H9 (cell line): ENCODE measurements around the gene DACH1. TPM values are rescaled to one million over a fixed set of nuclear protein-coding genes. Genes with fewer than 3 reads are reported as not detected.

Source experiments
- DNase-seq: peaks from one replicate; pipeline ENCODE4 v3.0.0-alpha.2; 2017
- H2AFZ ChIP-seq: one replicate; pipeline ENCODE4 v1.6.1; 2013; ENCODE audit warnings: mild to moderate bottlenecking, low read length, control low read depth, moderate library complexity
- H2AK5ac ChIP-seq: 2 replicates; pipeline ENCODE4 v1.6.1; 2013; ENCODE audit warnings: low read length, control low read depth, mixed read lengths; ENCODE audit not compliant: insufficient read length
- H2BK120ac ChIP-seq: one replicate; pipeline ENCODE4 v1.6.1; 2013; ENCODE audit warnings: low read depth, mild to moderate bottlenecking, low read length, control low read depth, inconsistent platforms; ENCODE audit not compliant: poor library complexity, severe bottlenecking
- H2BK12ac ChIP-seq: 2 replicates; pipeline ENCODE4 v1.6.1; 2013; ENCODE audit warnings: low read length, control low read depth, mixed read lengths, low read depth; ENCODE audit not compliant: insufficient read length
- H2BK15ac ChIP-seq: 2 replicates; pipeline ENCODE4 v1.6.1; 2013; ENCODE audit warnings: low read depth, low read length, control low read depth
- H2BK20ac ChIP-seq: one replicate; pipeline ENCODE4 v1.6.1; 2013; ENCODE audit warnings: low read depth, mild to moderate bottlenecking, low read length, control low read depth, inconsistent platforms; ENCODE audit not compliant: poor library complexity, severe bottlenecking
- H2BK5ac ChIP-seq: 2 replicates; pipeline ENCODE4 v1.6.1; 2013; ENCODE audit warnings: low read length, control low read depth, mixed read lengths; ENCODE audit not compliant: insufficient read length
- H3K14ac ChIP-seq: 2 replicates; pipeline ENCODE4 v1.6.1; 2013; ENCODE audit warnings: low read length, control low read depth; ENCODE audit not compliant: insufficient read depth
- H3K18ac ChIP-seq: 2 replicates; pipeline ENCODE4 v1.6.1; 2013; ENCODE audit warnings: low read depth, mild to moderate bottlenecking, mixed read lengths, low read length, control low read depth; ENCODE audit not compliant: insufficient read length
- H3K23ac ChIP-seq: 2 replicates; pipeline ENCODE4 v1.6.1; 2013; ENCODE audit warnings: low read length, control low read depth, mixed read lengths, low read depth; ENCODE audit not compliant: insufficient read length
- H3K23me2 ChIP-seq: 2 replicates; pipeline ENCODE4 v1.6.1; 2013; ENCODE audit warnings: low read depth, mild to moderate bottlenecking, mixed read lengths, low read length, control low read depth; ENCODE audit not compliant: insufficient read length, poor library complexity, severe bottlenecking
- H3K27ac ChIP-seq: 2 replicates; pipeline ENCODE4 v1.5.1; 2013; ENCODE audit warnings: low read length, control low read depth, mixed read lengths, low read depth; ENCODE audit not compliant: insufficient read length
- H3K27me3 ChIP-seq: 2 replicates; pipeline ENCODE4 v1.6.1; 2013; ENCODE audit warnings: low read length, control low read depth, inconsistent platforms; ENCODE audit not compliant: insufficient read depth
- H3K4ac ChIP-seq: 2 replicates; pipeline ENCODE4 v1.6.1; 2013; ENCODE audit warnings: low read depth, mild to moderate bottlenecking, control low read depth, inconsistent platforms, low read length, moderate library complexity
- H3K4me1 ChIP-seq: 2 replicates; pipeline ENCODE4 v1.6.1; 2013; ENCODE audit warnings: low read length, control low read depth, inconsistent platforms; ENCODE audit not compliant: insufficient read depth
- H3K4me2 ChIP-seq: 2 replicates; pipeline ENCODE4 v1.6.1; 2013; ENCODE audit warnings: low read length, control low read depth, mixed read lengths; ENCODE audit not compliant: insufficient read length, insufficient read depth
- H3K56ac ChIP-seq: 2 replicates; pipeline ENCODE4 v1.6.1; 2013; ENCODE audit warnings: low read depth, mild to moderate bottlenecking, mixed read lengths, low read length, control low read depth; ENCODE audit not compliant: insufficient read length
- H3K79me1 ChIP-seq: 2 replicates; pipeline ENCODE4 v1.6.1; 2013; ENCODE audit warnings: low read depth, mild to moderate bottlenecking, moderate library complexity, low read length, control low read depth, inconsistent platforms; ENCODE audit not compliant: insufficient read depth, poor library complexity, severe bottlenecking
- H3K79me2 ChIP-seq: 2 replicates; pipeline ENCODE4 v1.6.1; 2013; ENCODE audit warnings: low read length, control low read depth, inconsistent platforms; ENCODE audit not compliant: insufficient read depth
- H3K9ac ChIP-seq: 2 replicates; pipeline ENCODE4 v1.6.1; 2013; ENCODE audit warnings: low read length, control low read depth, mixed read lengths; ENCODE audit not compliant: insufficient read length; ENCODE audit errors: extremely low read depth
- H3K9me3 ChIP-seq: one replicate; pipeline ENCODE4 v1.6.1; 2013; ENCODE audit warnings: low read depth, low read length, inconsistent platforms; ENCODE audit not compliant: control insufficient read depth
- H3T11ph ChIP-seq: one replicate; pipeline ENCODE4 v1.6.1; 2013; ENCODE audit warnings: mild to moderate bottlenecking, low read length, control low read depth, inconsistent platforms
- H4K20me1 ChIP-seq: one replicate; pipeline ENCODE4 v1.6.1; 2013; ENCODE audit not compliant: control insufficient read depth, insufficient read length, insufficient read depth
- H4K5ac ChIP-seq: 2 replicates; pipeline ENCODE4 v1.6.1; 2013; ENCODE audit warnings: low read depth, mild to moderate bottlenecking, mixed read lengths, low read length, control low read depth; ENCODE audit not compliant: insufficient read length
- H4K8ac ChIP-seq: replicated peaks from 2 replicates; pipeline ENCODE4 v1.6.1; 2013; ENCODE audit warnings: low read length, control low read depth, mixed read lengths, low read depth; ENCODE audit not compliant: insufficient read length
- H4K91ac ChIP-seq: 2 replicates; pipeline ENCODE4 v1.6.1; 2013; ENCODE audit warnings: low read depth, mild to moderate bottlenecking, moderate library complexity, mixed read lengths, low read length, control low read depth; ENCODE audit not compliant: insufficient read length
- H3K27ac Mint-ChIP-seq, 3 experiments: 2 replicates in 2 of 3; 3 replicates in 1 of 3; pipeline ENCODE4 v1.8.0; 2020 to 2021; ENCODE audit warnings: mixed read lengths in 3 of 3, mild to moderate bottlenecking in 1 of 3, moderate library complexity in 1 of 3
- H3K27me3 Mint-ChIP-seq: 2 replicates; pipeline ENCODE4 v1.8.0; 2021; ENCODE audit warnings: low read depth, mild to moderate bottlenecking, moderate library complexity, mixed read lengths
- H3K36me3 Mint-ChIP-seq, 3 experiments: 2 replicates in 2 of 3; 3 replicates in 1 of 3; pipeline ENCODE4 v1.8.0; 2020 to 2021; ENCODE audit warnings: low read depth in 3 of 3, mixed read lengths in 3 of 3; ENCODE audit not compliant: insufficient read depth in 1 of 3
- H3K4me1 Mint-ChIP-seq, 2 experiments: 2 replicates each; pipeline ENCODE4 v1.8.0; 2020; ENCODE audit warnings: mixed read lengths in 2 of 2
- H3K4me3 Mint-ChIP-seq, 2 experiments: 2 replicates in 1 of 2; 3 replicates in 1 of 2; pipeline ENCODE4 v1.8.0; 2020 to 2021; ENCODE audit warnings: mild to moderate bottlenecking in 2 of 2, mixed read lengths in 2 of 2, moderate library complexity in 1 of 2
- H3K9me3 Mint-ChIP-seq, 2 experiments: 2 replicates in 1 of 2; 3 replicates in 1 of 2; pipeline ENCODE4 v1.8.0; 2020; ENCODE audit warnings: mild to moderate bottlenecking in 2 of 2, mixed read lengths in 2 of 2, moderate library complexity in 1 of 2
- WGBS: extraction: QIAGEN DNeasy Blood & Tissue Kit; methylation state at CpG from one replicate; pipeline ENCODE4 v1.1.7; 2013; ENCODE audit warnings: missing lambda C conversion rate, low lambda C conversion rate, mixed read lengths; ENCODE audit not compliant: insufficient read length; ENCODE audit errors: extremely low coverage; 5-methylcytosine and 5-hydroxymethylcytosine counted together
- total RNA-seq: library from RNA; stranded (reverse); gene quantifications from 2 replicates; pipeline ENCODE4 v1.2.1, GENCODE V29; 2021
- TF ChIP-seq, protein P1 (sequence below): fragments of 200-600 bp; sonication (generic); conservative IDR thresholded peaks from 3 replicates; pipeline ENCODE4 v1.8.0; 2021; ENCODE audit warnings: antibody characterized with exemption, mild to moderate bottlenecking

Gene DACH1
- total RNA-seq, 1 experiment from 2014 or later: not detected

DNA sequence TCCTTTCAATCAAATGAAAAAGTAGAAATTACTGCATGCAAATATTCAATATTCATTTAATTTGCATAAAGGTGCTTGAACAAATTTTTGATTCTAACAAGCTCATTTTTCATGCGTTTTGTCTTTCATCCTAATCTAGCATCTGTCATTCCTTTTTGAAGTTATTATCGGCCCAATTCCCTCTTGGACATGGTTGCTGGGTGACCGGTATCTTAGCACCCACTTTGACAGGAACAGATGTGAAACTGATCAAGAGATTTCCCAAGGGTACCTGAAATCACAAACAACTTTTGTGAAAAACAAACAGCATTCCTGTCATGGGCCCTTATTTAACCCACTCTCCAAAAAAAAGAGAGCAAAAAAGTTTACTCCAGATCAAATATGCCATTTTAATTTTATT lies 13.3 kb downstream of the DACH1 start:
- no peaks in the 10 kb centered on the region for H3K9me3 ChIP-seq
- H3K23ac ChIP-seq: no peak overlapping the region
- Mint-ChIP-seq H3K4me1 (peaks cover 0 to 6% of the 10 kb centered on the region in 2 experiments; a peak in 1 of 4 replicates), H3K9me3 (no peaks in the 10 kb centered on the region), H3K36me3 (no peaks in the 10 kb centered on the region), H3K27ac (no peak overlapping the region), H3K4me3 (no peak overlapping the region), H3K27me3 (peaks cover 3% of the 10 kb centered on the region)
- H3K27ac ChIP-seq: no peak overlapping the region
- H4K8ac ChIP-seq: no peak overlapping the region
- H2AFZ ChIP-seq: no peak overlapping the region
- H3K14ac ChIP-seq: no peak overlapping the region
- no peak overlapping the region for H2BK12ac ChIP-seq
- no peak overlapping the region for H3K9ac ChIP-seq
- no peak overlapping the region for H2AK5ac ChIP-seq
- H3K27me3 ChIP-seq: no peaks in the 10 kb centered on the region
- no peak overlapping the region for H4K91ac ChIP-seq
- H2BK120ac ChIP-seq: no peak overlapping the region
- no peak overlapping the region for H3K56ac ChIP-seq
- no peak for DNase-seq
- H3K4me2 ChIP-seq: no peak overlapping the region
- H2BK15ac ChIP-seq: no peak overlapping the region
- no peak overlapping the region for H2BK5ac ChIP-seq
- H3K4me1 ChIP-seq: no peaks in the 10 kb centered on the region
- no peak overlapping the region for H4K5ac ChIP-seq
- TF ChIP-seq, protein P1, sequence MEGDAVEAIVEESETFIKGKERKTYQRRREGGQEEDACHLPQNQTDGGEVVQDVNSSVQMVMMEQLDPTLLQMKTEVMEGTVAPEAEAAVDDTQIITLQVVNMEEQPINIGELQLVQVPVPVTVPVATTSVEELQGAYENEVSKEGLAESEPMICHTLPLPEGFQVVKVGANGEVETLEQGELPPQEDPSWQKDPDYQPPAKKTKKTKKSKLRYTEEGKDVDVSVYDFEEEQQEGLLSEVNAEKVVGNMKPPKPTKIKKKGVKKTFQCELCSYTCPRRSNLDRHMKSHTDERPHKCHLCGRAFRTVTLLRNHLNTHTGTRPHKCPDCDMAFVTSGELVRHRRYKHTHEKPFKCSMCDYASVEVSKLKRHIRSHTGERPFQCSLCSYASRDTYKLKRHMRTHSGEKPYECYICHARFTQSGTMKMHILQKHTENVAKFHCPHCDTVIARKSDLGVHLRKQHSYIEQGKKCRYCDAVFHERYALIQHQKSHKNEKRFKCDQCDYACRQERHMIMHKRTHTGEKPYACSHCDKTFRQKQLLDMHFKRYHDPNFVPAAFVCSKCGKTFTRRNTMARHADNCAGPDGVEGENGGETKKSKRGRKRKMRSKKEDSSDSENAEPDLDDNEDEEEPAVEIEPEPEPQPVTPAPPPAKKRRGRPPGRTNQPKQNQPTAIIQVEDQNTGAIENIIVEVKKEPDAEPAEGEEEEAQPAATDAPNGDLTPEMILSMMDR: no peak
- no peak overlapping the region for H3K4ac ChIP-seq
- no peaks in the 10 kb centered on the region for H3K23me2 ChIP-seq
- H3K18ac ChIP-seq: no peak overlapping the region
- H3K79me1 ChIP-seq: no peaks in the 10 kb centered on the region
- no peaks in the 10 kb centered on the region for H4K20me1 ChIP-seq
- no peak overlapping the region for H3T11ph ChIP-seq
- H3K79me2 ChIP-seq: no peaks in the 10 kb centered on the region
- H2BK20ac ChIP-seq: no peak overlapping the region
- no CpG with 5 or more reads among the region's 3 CpGs for WGBS
